HCT116 (cell line): ENCODE data around the gene EIF4E2. TPM values are rescaled to one million over a fixed set of nuclear protein-coding genes. Genes with fewer than 3 reads are reported as not detected.

Source experiments
- ATAC-seq: fragments of 200-7000 bp; cut with Tn5 transposase; 2 replicates; pipeline ENCODE4 v1.9.1; 2020; ENCODE audit warnings: mild to moderate bottlenecking, moderate library complexity
- BruUV-seq: library from RNA; stranded (reverse); fragments of 400-500 nt; replicated peaks from 2 replicates; lab custom pipeline; 2021; lab: Mats Ljungman, UMichigan
- CTCF ChIA-PET: fragments of 300-600 bp; sonication (Branson Sonifier 250); formaldehyde crosslinking; loops from one replicate; lab custom pipeline; 2021; ENCODE audit warnings: antibody characterized with exemption; lab: Charles Lee
- POLR2A ChIA-PET: fragments of 300-600, 350-600 bp; sonication (Branson Sonifier 250); formaldehyde crosslinking; loops from one replicate; lab custom pipeline; 2021; ENCODE audit warnings: antibody characterized with exemption; lab: Charles Lee
- RAD21 ChIA-PET, 2 experiments: fragments of 300-600 bp; sonication (Branson Sonifier 250); formaldehyde crosslinking; loops; one replicate each; lab custom pipeline; 2023; ENCODE audit warnings: low total read pairs in 2 of 2; ENCODE audit not compliant: uncharacterized antibody in 2 of 2, unreplicated experiment in 2 of 2, low non-redundant PET in 1 of 2; lab: Charles Lee
- DNase-seq: peaks from one replicate; pipeline ENCODE4 v3.0.0-alpha.2; 2010; ENCODE audit warnings: low read depth, low spot score
- H2AFZ ChIP-seq: fragments of 200-600 bp; shearing (Covaris generic), sonication (generic); 2 replicates; pipeline ENCODE4 v1.6.1; 2017; ENCODE audit warnings: low read depth, mixed run types, mixed read lengths, antibody characterized with exemption, low read length; ENCODE audit not compliant: poor library complexity, severe bottlenecking
- H3K27ac ChIP-seq: 2 replicates; pipeline ENCODE4 v1.5.1; 2012; ENCODE audit warnings: low read depth, low read length
- H3K27me3 ChIP-seq: fragments of 200-600 bp; sonication (generic); 2 replicates; pipeline ENCODE4 v1.6.1; 2016; ENCODE audit warnings: mixed run types, low read length, mixed read lengths; ENCODE audit not compliant: insufficient read depth
- H3K36me3 ChIP-seq, 2 experiments: fragments of 200-500 bp in 1 of 2; fragments of 200-600 bp in 1 of 2; sonication (Bioruptor generic) in 1 of 2; sonication (generic) in 1 of 2; 2 replicates each; pipeline versions ENCODE4 v1.5.1 to v1.6.1; 2014 to 2016; ENCODE audit warnings: low read length in 2 of 2, inconsistent platforms in 1 of 2, mixed read lengths in 1 of 2, mixed run types in 1 of 2; ENCODE audit not compliant: insufficient read depth in 2 of 2, control insufficient read depth in 1 of 2
- H3K4me1 ChIP-seq, 2 experiments: fragments of 200-600 bp in 1 of 2; sonication (generic) in 1 of 2; 2 replicates each; pipeline versions ENCODE4 v1.5.1 to v1.6.1; 2012 to 2017; ENCODE audit warnings: low read length in 2 of 2, inconsistent platforms in 1 of 2, mild to moderate bottlenecking in 1 of 2, mixed read lengths in 1 of 2, mixed run types in 1 of 2, moderate library complexity in 1 of 2; ENCODE audit not compliant: insufficient read depth in 2 of 2, control insufficient read depth in 1 of 2
- H3K4me2 ChIP-seq: fragments of 200-600 bp; sonication (generic); 2 replicates; pipeline ENCODE4 v1.6.1; 2017; ENCODE audit warnings: mixed run types, low read length, mixed read lengths
- H3K4me3 ChIP-seq, 2 experiments: fragments of 200-600 bp in 1 of 2; sonication (generic) in 1 of 2; replicated peaks in 1 of 2; 2 replicates each; pipeline ENCODE4 v1.5.1; 2011 to 2016; ENCODE audit warnings: low read length in 2 of 2, control low read depth in 1 of 2, low read depth in 1 of 2, mild to moderate bottlenecking in 1 of 2, mixed read lengths in 1 of 2, mixed run types in 1 of 2
- H3K79me2 ChIP-seq: fragments of 200-600 bp; sonication (generic); 2 replicates; pipeline ENCODE4 v1.6.1; 2017; ENCODE audit warnings: mild to moderate bottlenecking, mixed run types, low read length, moderate library complexity, mixed read lengths; ENCODE audit not compliant: insufficient read depth
- H3K9ac ChIP-seq: fragments of 200-600 bp; sonication (generic); 2 replicates; pipeline ENCODE4 v1.6.1; 2016; ENCODE audit warnings: low read length, mixed read lengths
- H3K9me2 ChIP-seq: fragments of 200-600 bp; sonication (generic), shearing (Covaris generic); 2 replicates; pipeline ENCODE4 v1.6.1; 2017; ENCODE audit warnings: mixed run types, mild to moderate bottlenecking, moderate library complexity; ENCODE audit not compliant: insufficient read depth
- H3K9me3 ChIP-seq, 2 experiments: fragments of 200-500 bp in 1 of 2; fragments of 200-600 bp in 1 of 2; sonication (Bioruptor generic) in 1 of 2; sonication (generic) in 1 of 2; 2 replicates each; pipeline ENCODE4 v1.6.1; 2014 to 2017; ENCODE audit warnings: low read length in 2 of 2, mixed read lengths in 2 of 2, inconsistent platforms in 1 of 2, low read depth in 1 of 2, mild to moderate bottlenecking in 1 of 2, mixed run types in 1 of 2, moderate library complexity in 1 of 2; ENCODE audit not compliant: control insufficient read depth in 1 of 2, insufficient read depth in 1 of 2
- H4K20me1 ChIP-seq: fragments of 200-600 bp; sonication (generic), shearing (Covaris generic); 2 replicates; pipeline ENCODE4 v1.6.1; 2017; ENCODE audit warnings: mixed run types, mild to moderate bottlenecking, moderate library complexity; ENCODE audit not compliant: insufficient read depth
- ATF3 ChIP-seq: IDR thresholded peaks from 2 replicates; pipeline ENCODE4 v1.6.1; 2012
- CBX3 ChIP-seq: IDR thresholded peaks from 2 replicates; pipeline ENCODE4 v1.6.1; 2012; ENCODE audit warnings: low read depth
- EGR1 ChIP-seq: IDR thresholded peaks from 2 replicates; pipeline ENCODE4 v1.6.1; 2012; ENCODE audit warnings: low read depth
- FOSL1 ChIP-seq: IDR thresholded peaks from 2 replicates; pipeline ENCODE4 v1.6.1; 2012; ENCODE audit warnings: low read depth
- JUND ChIP-seq: IDR thresholded peaks from 2 replicates; pipeline ENCODE4 v1.6.1; 2012
- MAX ChIP-seq: IDR thresholded peaks from 2 replicates; pipeline ENCODE4 v1.6.1; 2012
- POLR2A ChIP-seq: IDR thresholded peaks from 2 replicates; pipeline ENCODE4 v1.7.0; 2011; ENCODE audit warnings: borderline replicate concordance; ENCODE audit not compliant: insufficient read depth, insufficient read length; ENCODE audit errors: extremely low read depth
- POLR2AphosphoS5 ChIP-seq: IDR thresholded peaks from 2 replicates; pipeline ENCODE4 v1.6.1; 2011; ENCODE audit warnings: mild to moderate bottlenecking, low read depth, low read length, moderate library complexity
- REST ChIP-seq: IDR thresholded peaks from 2 replicates; pipeline ENCODE4 v1.6.1; 2012; ENCODE audit warnings: low read depth
- SIN3A ChIP-seq: IDR thresholded peaks from 2 replicates; pipeline ENCODE4 v1.6.1; 2012; ENCODE audit warnings: low read depth
- TCF7L2 ChIP-seq: IDR thresholded peaks from 2 replicates; pipeline ENCODE4 v1.7.0; 2011; ENCODE audit warnings: borderline replicate concordance, inconsistent platforms; ENCODE audit not compliant: insufficient read depth, insufficient read length; ENCODE audit errors: extremely low read depth
- intact Hi-C: fragments of 100-400 bp; cut with micrococcal nuclease; formaldehyde crosslinking; loops from 2 replicates; pipeline ENCODE4 v1.10.0; 2022
- total RNA-seq: library from RNA; stranded (reverse); gene quantifications from one replicate; pipeline ENCODE4 v1.2.1, GENCODE V29; 2021; ENCODE audit not compliant: unreplicated experiment

EIF4E2 gene
- total RNA-seq, 1 experiment from 2014 or later: 58.6 TPM

- Histone ChIP-seq H2AFZ (no peak overlapping the region), H3K9me3 (no peaks in the 10 kb centered on the region), H3K9ac (no peak overlapping the region), H4K20me1 (no peaks in the 10 kb centered on the region), H3K79me2 (no peaks in the 10 kb centered on the region), H3K4me2 (no peak overlapping the region), H3K9me2 (no peaks in the 10 kb centered on the region)
- ChIA-PET CTCF (no interaction called here), RAD21 (no interaction called here)
- ATAC-seq: no peak
- TF ChIP-seq POLR2AphosphoS5 (no peak), CBX3 (no peak), ATF3 (no peak), SIN3A (no peak), JUND (no peak), REST (no peak), EGR1 (no peak), MAX (no peak), POLR2A (no peak), TCF7L2 (no peak), FOSL1 (no peak)
- TF ChIP-seq, all 23 proteins: peak for 0
- no peak for DNase-seq
- intact Hi-C loops: no loop called here
- no peaks in the 10 kb centered on the region; a peak in 2 of 4 replicates for H3K36me3 ChIP-seq
- no peak overlapping the region for H3K4me3 ChIP-seq
- BruUV-seq: no TSS peak
- POLR2A ChIA-PET: no interaction called here
- H3K4me1 ChIP-seq: no peaks in the 10 kb centered on the region
- no peaks in the 10 kb centered on the region for H3K27me3 ChIP-seq
- H3K27ac ChIP-seq: no peak overlapping the region
Observed at GRCh38 chr2:232578626-232579025, 28.1 kb downstream of the EIF4E2 start.
